Measurements from ENCODE around the gene SAP30BP.

The SAP30BP gene

GRCh38 chr17:75691801-75692626 is 24.9 kb downstream of the SAP30BP start:
- DNase-seq: no peak

- no peak for DNase-seq
These were observed 25.8 kb downstream of the SAP30BP start for GRCh38 chr17:75692976-75693375.

- peak; percentile 86 for DNase-seq
These were observed 26.7 kb downstream of the SAP30BP start for GRCh38 chr17:75693500-75694481.

GRCh38 chr17:75694536-75694935 is 27.4 kb downstream of the SAP30BP start:
- DNase-seq: no peak

- no peak for DNase-seq
These were observed 28.1 kb downstream of the SAP30BP start for GRCh38 chr17:75695141-75695829.

- no peak for DNase-seq
These were observed 28.7 kb downstream of the SAP30BP start for GRCh38 chr17:75695830-75696271.

- DNase-seq: no peak
These were observed 30.6 kb downstream of the SAP30BP start for GRCh38 chr17:75697651-75698291.

- DNase-seq: no peak
These were observed 31.5 kb downstream of the SAP30BP start for GRCh38 chr17:75698659-75699058.

- DNase-seq: no peak
These were observed 34.1 kb downstream of the SAP30BP start for GRCh38 chr17:75701288-75701687.

GRCh38 chr17:75703191-75703590 is 36.1 kb downstream of the SAP30BP start:
- DNase-seq: no peak

- DNase-seq: no peak
These were observed 36.5 kb downstream of the SAP30BP start for GRCh38 chr17:75703591-75703990.

- no peak for DNase-seq
These were observed 38.1 kb downstream of the SAP30BP start for GRCh38 chr17:75704963-75705875.

GRCh38 chr17:75706042-75706728 is 39.0 kb downstream of the SAP30BP start:
- DNase-seq: no peak

- no peak for DNase-seq
These were observed 40.0 kb downstream of the SAP30BP start for GRCh38 chr17:75707079-75707571.

GRCh38 chr17:75712446-75712845 is 45.3 kb downstream of the SAP30BP start:
- DNase-seq: no peak

GRCh38 chr17:75719732-75720131 is 52.6 kb downstream of the SAP30BP start:
- no peak for DNase-seq

- no peak for DNase-seq
These were observed 53.7 kb downstream of the SAP30BP start, which contains the start of gene ITGB4 for GRCh38 chr17:75720656-75721462. Gene ITGB4, plus strand, starts transcription at chr17:75721459. Its CDS starts 3,245 bp downstream, at chr17:75724704.

GRCh38 chr17:75721463-75722011 is 54.4 kb downstream of the SAP30BP start:
- DNase-seq: no peak

GRCh38 chr17:75722076-75722475 is 54.9 kb downstream of the SAP30BP start:
- DNase-seq: no peak
